CD14-positive monocyte (primary cell): ENCODE measurements around the gene HMMR. TPM values are rescaled to one million over a fixed set of nuclear protein-coding genes. Genes with fewer than 3 reads are reported as not detected.

Experiments used
- DNase-seq, 3 donors: peaks; one replicate each; pipeline ENCODE4 v3.0.0-alpha.2; 2011 to 2022
- H2AFZ ChIP-seq: 2 replicates; pipeline ENCODE4 v1.6.0; 2012; ENCODE audit warnings: mild to moderate bottlenecking, low read depth, low read length, inconsistent platforms; ENCODE audit not compliant: insufficient read depth, poor library complexity, severe bottlenecking
- H3K27ac ChIP-seq, 2 donors: 1 replicate in 1 of 2; 2 replicates in 1 of 2; pipeline ENCODE4 v1.5.1; 2012 to 2013; ENCODE audit warnings: low read length in 2 of 2, control low read depth in 1 of 2, inconsistent platforms in 1 of 2, low read depth in 1 of 2, mild to moderate bottlenecking in 1 of 2
- H3K27me3 ChIP-seq, 2 donors: one replicate each; pipeline versions ENCODE4 v1.6.0 to v1.6.1; 2011 to 2013; ENCODE audit warnings: low read length in 2 of 2; ENCODE audit not compliant: control insufficient read depth in 2 of 2, insufficient read depth in 2 of 2
- H3K36me3 ChIP-seq, 2 donors: replicated peaks in 1 of 2; 1 replicate in 1 of 2; 2 replicates in 1 of 2; pipeline versions ENCODE4 v1.5.1 to v1.6.1; 2012 to 2013; ENCODE audit warnings: low read length in 2 of 2, control low read depth in 1 of 2, inconsistent platforms in 1 of 2, mild to moderate bottlenecking in 1 of 2; ENCODE audit not compliant: insufficient read depth in 2 of 2, control insufficient read depth in 1 of 2
- H3K4me1 ChIP-seq, 2 donors: 1 replicate in 1 of 2; 2 replicates in 1 of 2; pipeline versions ENCODE4 v1.5.1 to v1.6.1; 2012 to 2013; ENCODE audit warnings: low read length in 2 of 2, control low read depth in 1 of 2, inconsistent platforms in 1 of 2, mild to moderate bottlenecking in 1 of 2, moderate library complexity in 1 of 2; ENCODE audit not compliant: insufficient read depth in 2 of 2, control insufficient read depth in 1 of 2
- H3K4me2 ChIP-seq: replicated peaks from 2 replicates; pipeline ENCODE3; 2012; ENCODE audit warnings: low read length, moderate library complexity, mild to moderate bottlenecking; ENCODE audit not compliant: poor library complexity, severe bottlenecking; ENCODE audit errors: extremely low read depth
- H3K4me3 ChIP-seq, 3 experiments: fragments of 200-600 bp in 1 of 3; sonication (generic) in 1 of 3; replicated peaks in 1 of 3; 1 replicate in 2 of 3; 2 replicates in 1 of 3; pipeline ENCODE4 v1.5.1; 2011 to 2013; ENCODE audit warnings: low read length in 3 of 3, mild to moderate bottlenecking in 3 of 3, control low read depth in 2 of 3, low read depth in 2 of 3, inconsistent platforms in 1 of 3, moderate library complexity in 1 of 3
- H3K79me2 ChIP-seq: 2 replicates; pipeline ENCODE4 v1.6.0; 2012; ENCODE audit warnings: mild to moderate bottlenecking, control low read depth, inconsistent platforms, low read length, moderate library complexity; ENCODE audit not compliant: insufficient read depth
- H3K9ac ChIP-seq: 2 replicates; pipeline ENCODE4 v1.6.0; 2017; ENCODE audit warnings: low read length, mild to moderate bottlenecking; ENCODE audit not compliant: insufficient read depth, poor library complexity, severe bottlenecking
- H3K9me3 ChIP-seq, 2 donors: replicated peaks in 1 of 2; 1 replicate in 1 of 2; 2 replicates in 1 of 2; pipeline versions ENCODE4 v1.5.1 to v1.6.1; 2012 to 2013; ENCODE audit warnings: low read length in 2 of 2, control low read depth in 1 of 2; ENCODE audit not compliant: control insufficient read depth in 1 of 2, insufficient read depth in 1 of 2
- H4K20me1 ChIP-seq: 2 replicates; pipeline ENCODE4 v1.6.0; 2012; ENCODE audit warnings: mild to moderate bottlenecking, low read length, control low read depth, moderate library complexity; ENCODE audit not compliant: insufficient read depth
- H3K27ac Mint-ChIP-seq, 7 donors: one replicate each; pipeline ENCODE4 v1.8.0; 2020; ENCODE audit warnings: mild to moderate bottlenecking in 7 of 7, mixed read lengths in 7 of 7, moderate library complexity in 6 of 7, inconsistent platforms in 2 of 7
- H3K27me3 Mint-ChIP-seq, 3 donors: one replicate each; pipeline ENCODE4 v1.8.0; 2021 to 2022; ENCODE audit warnings: low read depth in 3 of 3, mild to moderate bottlenecking in 3 of 3, mixed read lengths in 3 of 3, moderate library complexity in 3 of 3, inconsistent platforms in 1 of 3
- H3K36me3 Mint-ChIP-seq, 2 donors: one replicate each; pipeline ENCODE4 v1.8.0; 2020; ENCODE audit warnings: mixed read lengths in 2 of 2, inconsistent platforms in 1 of 2, mild to moderate bottlenecking in 1 of 2
- H3K4me1 Mint-ChIP-seq: one replicate; pipeline ENCODE4 v1.8.0; 2020; ENCODE audit warnings: mild to moderate bottlenecking, mixed read lengths
- H3K4me3 Mint-ChIP-seq, 2 donors: one replicate each; pipeline ENCODE4 v1.8.0; 2020; ENCODE audit warnings: mild to moderate bottlenecking in 2 of 2, mixed read lengths in 2 of 2, moderate library complexity in 1 of 2
- H3K9me3 Mint-ChIP-seq, 7 donors: one replicate each; pipeline ENCODE4 v1.8.0; 2020 to 2022; ENCODE audit warnings: mixed read lengths in 7 of 7, mild to moderate bottlenecking in 6 of 7, moderate library complexity in 6 of 7, inconsistent platforms in 2 of 7
- CTCF ChIP-seq: fragments of 200-600 bp; IDR thresholded peaks from one replicate; pipeline ENCODE4 v1.8.0; 2022; ENCODE audit warnings: antibody characterized with exemption, mild to moderate bottlenecking
- WGBS: methylation state at CpG from one replicate; pipeline ENCODE4 v1.1.5; 2013; ENCODE audit warnings: missing lambda C conversion rate; ENCODE audit not compliant: insufficient coverage; 5-methylcytosine and 5-hydroxymethylcytosine counted together
- intact Hi-C, 2 donors: fragments of 100-400 bp; cut with micrococcal nuclease; formaldehyde crosslinking; loops; one replicate each; pipeline versions ENCODE4 v1.15.0 to v1.15.1; 2023
- polyA plus RNA-seq, 3 donors: library from polyadenylated mRNA; depleted of rRNA in 1 of 3; unstranded in 2 of 3; stranded (reverse) in 1 of 3; fragments of 300-500 nt in 2 of 3; fragments of >200 nt in 1 of 3; fragmentation: Illumina TruSeq in 2 of 3; gene quantifications; 1 replicate in 2 of 3; 2 replicates in 1 of 3; pipeline ENCODE4 v1.2.3, GENCODE V29; 2012 to 2021

The HMMR gene
- polyA plus RNA-seq, 3 donors: 0.29 TPM; not detected in 2

- H3K9ac ChIP-seq: no peak overlapping the region
Observed at GRCh38 chr5:163444526-163444925, 15.9 kb upstream of the HMMR start.

GRCh38 chr5:163445345-163445744, 15.1 kb upstream of the HMMR start:
- no peaks in the 10 kb centered on the region for H3K27me3 ChIP-seq
- no peak for DNase-seq
- H3K27ac ChIP-seq: no peak overlapping the region
- no peak overlapping the region for H3K9ac ChIP-seq
- H4K20me1 ChIP-seq: peaks cover 3% of the 10 kb centered on the region
- H3K4me3 Mint-ChIP-seq: no peak overlapping the region
- H2AFZ ChIP-seq: no peak overlapping the region
- H3K27me3 Mint-ChIP-seq: no peaks in the 10 kb centered on the region
- no peak overlapping the region for H3K27ac Mint-ChIP-seq
- H3K4me3 ChIP-seq: no peak overlapping the region
- no CpG with 5 or more reads among the region's 6 CpGs for WGBS
- no peaks in the 10 kb centered on the region for H3K4me1 Mint-ChIP-seq
- H3K36me3 Mint-ChIP-seq: peaks cover 65 to 80% of the 10 kb centered on the region in 2 donors
- intact Hi-C loops: no loop called here
- H3K4me2 ChIP-seq: no peak overlapping the region
- no peaks in the 10 kb centered on the region for H3K9me3 ChIP-seq
- no peaks in the 10 kb centered on the region for H3K4me1 ChIP-seq
- peaks cover 5% of the 10 kb centered on the region for H3K79me2 ChIP-seq
- peaks cover 64 to 94% of the 10 kb centered on the region in 2 donors for H3K36me3 ChIP-seq
- no peaks in the 10 kb centered on the region for H3K9me3 Mint-ChIP-seq
- TF ChIP-seq CTCF: no peak

More at GRCh38 chr5:163444526-163444925, 15.9 kb upstream of the HMMR start:
- Histone ChIP-seq H3K36me3 (peaks cover 66 to 92% of the 10 kb centered on the region in 2 donors), H3K4me3 (no peak overlapping the region), H3K79me2 (peaks cover 14% of the 10 kb centered on the region), H3K4me2 (no peak overlapping the region), H3K27me3 (no peaks in the 10 kb centered on the region), H3K27ac (no peak overlapping the region), H4K20me1 (peaks cover 3% of the 10 kb centered on the region), H2AFZ (no peak overlapping the region), H3K9me3 (no peaks in the 10 kb centered on the region), H3K4me1 (peaks cover 0 to 2% of the 10 kb centered on the region in 2 donors)
- no peak overlapping the region for H3K27ac Mint-ChIP-seq
- intact Hi-C loops: no loop called here
- peaks cover 61 to 74% of the 10 kb centered on the region in 2 donors for H3K36me3 Mint-ChIP-seq
- no peak for DNase-seq
- no peak for TF ChIP-seq CTCF
- H3K4me1 Mint-ChIP-seq: peaks cover 3% of the 10 kb centered on the region
- H3K4me3 Mint-ChIP-seq: no peak overlapping the region
- WGBS: no CpG with 5 or more reads among the region's 1 CpG
- H3K9me3 Mint-ChIP-seq: no peaks in the 10 kb centered on the region
- no peaks in the 10 kb centered on the region for H3K27me3 Mint-ChIP-seq
